Activated CD4-positive, alpha-beta T cell treated with anti-CD3 and anti-CD28 coated beads, Interleukin-2, amount 10 ng/mL, durations not matched to agents 7 days and 5 days (primary cell): ENCODE results near the gene SLC2A4RG. TPM values are rescaled to one million over a fixed set of nuclear protein-coding genes. Genes with fewer than 3 reads are reported as not detected.
A peak's percentile ranks its signal among the peaks of the same experiment; 100 is the strongest.

ENCODE experiments used
- CTCF ChIA-PET: fragments of 350-600 bp; sonication (Branson Sonifier 250); formaldehyde crosslinking; loops from one replicate; lab custom pipeline; 2021; ENCODE audit warnings: antibody characterized with exemption; lab: Charles Lee
- POLR2A ChIA-PET: fragments of 350-600 bp; sonication (Branson Sonifier 250); formaldehyde crosslinking; loops from one replicate; lab custom pipeline; 2021; ENCODE audit warnings: antibody characterized with exemption; lab: Charles Lee
- DNase-seq: peaks from one replicate; pipeline ENCODE4 v3.0.0-alpha.2; 2020
- H3K27ac Mint-ChIP-seq: one replicate; pipeline ENCODE4 v1.8.0; 2021; ENCODE audit warnings: mild to moderate bottlenecking, moderate library complexity, mixed read lengths
- H3K27me3 Mint-ChIP-seq: one replicate; pipeline ENCODE4 v1.8.0; 2021; ENCODE audit warnings: mixed read lengths
- H3K36me3 Mint-ChIP-seq: one replicate; pipeline ENCODE4 v1.8.0; 2021; ENCODE audit warnings: low read depth, mixed read lengths
- H3K4me1 Mint-ChIP-seq: one replicate; pipeline ENCODE4 v1.8.0; 2021; ENCODE audit warnings: mixed read lengths
- H3K4me3 Mint-ChIP-seq: one replicate; pipeline ENCODE4 v1.8.0; 2021; ENCODE audit warnings: mild to moderate bottlenecking, moderate library complexity, mixed read lengths
- H3K9me3 Mint-ChIP-seq: one replicate; pipeline ENCODE4 v1.8.0; 2021; ENCODE audit warnings: mixed read lengths
- total RNA-seq, 2 experiments: library from RNA; stranded (reverse); gene quantifications; one replicate each; pipeline ENCODE4 v1.2.3, GENCODE V29; 2021

Gene SLC2A4RG
- total RNA-seq, 2 experiments from 2014 or later, result 105 to 129 TPM

GRCh38 chr20:63696306-63696627, 43.3 kb upstream of the SLC2A4RG start:
- Mint-ChIP-seq H3K36me3 (peaks cover 15% of the 10 kb centered on the region), H3K27me3 (no peaks in the 10 kb centered on the region), H3K4me3 (no peak overlapping the region), H3K9me3 (no peaks in the 10 kb centered on the region), H3K4me1 (peaks cover 5% of the 10 kb centered on the region), H3K27ac (peak overlapping the region; percentile 25)
- ChIA-PET CTCF (interaction anchor here (1.1 to 1.8 kb wide), 3 partner anchors 17 to 159 kb away, joined by 3 to 6 read pairs (median 3); no protein-coding TSS in a partner anchor), POLR2A (no interaction called here)
- no peak for DNase-seq

- POLR2A ChIA-PET, result no interaction called here
- Mint-ChIP-seq H3K27ac (peak within 1 kb of the TSS; percentile 25), H3K27me3 (no peaks in the 10 kb centered on the region), H3K36me3 (peaks cover 11% of the 10 kb centered on the region), H3K4me1 (peaks cover 5% of the 10 kb centered on the region), H3K9me3 (no peaks in the 10 kb centered on the region), H3K4me3 (no peak within 1 kb of the TSS)
- CTCF ChIA-PET, result interaction anchor here (1.1 to 2.7 kb wide), 5 partner anchors 10 to 159 kb away, joined by 3 to 15 read pairs (median 4); partner anchors contain the start of genes ARFRP1 and ZGPAT
- no peak for DNase-seq
These were observed 42.8 kb upstream of the SLC2A4RG start, which contains the start of gene TNFRSF6B for GRCh38 chr20:63696628-63697356. Gene TNFRSF6B (plus strand): TSS chr20:63696652. CDS start chr20:63696768, 116 bp downstream.

- Mint-ChIP-seq H3K9me3 (no peaks in the 10 kb centered on the region), H3K4me1 (peaks cover 9% of the 10 kb centered on the region), H3K4me3 (no peak overlapping the region), H3K36me3 (peaks cover 10% of the 10 kb centered on the region), H3K27ac (no peak overlapping the region), H3K27me3 (no peaks in the 10 kb centered on the region)
- ChIA-PET POLR2A (no interaction called here), CTCF (interaction anchor here (0.6 to 2.7 kb wide), 5 partner anchors 10 to 170 kb away, joined by 3 to 15 read pairs (median 6); partner anchors contain the start of genes ARFRP1 and ZGPAT)
- no peak for DNase-seq
These were observed 42.2 kb upstream of the SLC2A4RG start for GRCh38 chr20:63697357-63697867.

- peaks cover 4% of the 10 kb centered on the region for H3K36me3 Mint-ChIP-seq
- H3K27ac Mint-ChIP-seq, result no peak overlapping the region
- POLR2A ChIA-PET, result no interaction called here
These were observed 41.6 kb upstream of the SLC2A4RG start for GRCh38 chr20:63697868-63698545.

GRCh38 chr20:63698739-63699465, 40.7 kb upstream of the SLC2A4RG start:
- POLR2A ChIA-PET, result no interaction called here
- CTCF ChIA-PET, result interaction anchor here (0.8 to 2.7 kb wide), 7 partner anchors 8 to 358 kb away, joined by 3 to 15 read pairs (median 4); partner anchors contain the start of genes ARFRP1 and ZGPAT
- Mint-ChIP-seq H3K4me3 (no peak overlapping the region), H3K9me3 (no peaks in the 10 kb centered on the region), H3K27me3 (no peaks in the 10 kb centered on the region), H3K27ac (no peak overlapping the region), H3K36me3 (peaks cover under 1% of the 10 kb centered on the region), H3K4me1 (peaks cover 9% of the 10 kb centered on the region)
- DNase-seq, result no peak

More at GRCh38 chr20:63697868-63698545, 41.6 kb upstream of the SLC2A4RG start:
- Mint-ChIP-seq H3K9me3 (no peaks in the 10 kb centered on the region), H3K4me3 (no peak overlapping the region), H3K27me3 (no peaks in the 10 kb centered on the region), H3K4me1 (peaks cover 9% of the 10 kb centered on the region)
- CTCF ChIA-PET, result interaction anchor here (0.6 to 2.7 kb wide), 6 partner anchors 9 to 170 kb away, joined by 3 to 15 read pairs (median 5); partner anchors contain the start of genes ARFRP1 and ZGPAT
- no peak for DNase-seq

- no peaks in the 10 kb centered on the region for H3K27me3 Mint-ChIP-seq
- no peak for DNase-seq
- H3K4me1 Mint-ChIP-seq, result peaks cover 9% of the 10 kb centered on the region
- POLR2A ChIA-PET, result no interaction called here
- no peaks in the 10 kb centered on the region for H3K9me3 Mint-ChIP-seq
- no peak overlapping the region for H3K27ac Mint-ChIP-seq
- no peak overlapping the region for H3K4me3 Mint-ChIP-seq
- peaks cover 2% of the 10 kb centered on the region for H3K36me3 Mint-ChIP-seq
- CTCF ChIA-PET, result interaction anchor here (1.0 to 1.7 kb wide), 3 partner anchors 15 to 96 kb away, joined by 3 to 5 read pairs (median 4); no protein-coding TSS in a partner anchor
These were observed 39.9 kb upstream of the SLC2A4RG start for GRCh38 chr20:63699466-63700198.

- peaks cover 8% of the 10 kb centered on the region for H3K36me3 Mint-ChIP-seq
- H3K9me3 Mint-ChIP-seq, result no peaks in the 10 kb centered on the region
- H3K4me3 Mint-ChIP-seq, result no peak overlapping the region
- no peak for DNase-seq
- ChIA-PET CTCF (no interaction called here), POLR2A (no interaction called here)
- H3K4me1 Mint-ChIP-seq, result peaks cover 11% of the 10 kb centered on the region
- no peaks in the 10 kb centered on the region for H3K27me3 Mint-ChIP-seq
- no peak overlapping the region for H3K27ac Mint-ChIP-seq
These were observed 39.2 kb upstream of the SLC2A4RG start for GRCh38 chr20:63700199-63701050.

- H3K27ac Mint-ChIP-seq, result no peak overlapping the region
- ChIA-PET CTCF (no interaction called here), POLR2A (no interaction called here)
- no peaks in the 10 kb centered on the region for H3K27me3 Mint-ChIP-seq
- H3K9me3 Mint-ChIP-seq, result no peaks in the 10 kb centered on the region
- DNase-seq, result no peak
- H3K36me3 Mint-ChIP-seq, result peaks cover 13% of the 10 kb centered on the region
- peaks cover 16% of the 10 kb centered on the region for H3K4me1 Mint-ChIP-seq
- no peak overlapping the region for H3K4me3 Mint-ChIP-seq
These were observed 38.6 kb upstream of the SLC2A4RG start for GRCh38 chr20:63701051-63701328.

GRCh38 chr20:63701329-63702035, 38.1 kb upstream of the SLC2A4RG start:
- Mint-ChIP-seq H3K4me3 (no peak overlapping the region), H3K9me3 (no peaks in the 10 kb centered on the region), H3K4me1 (peaks cover 18% of the 10 kb centered on the region), H3K27ac (no peak overlapping the region), H3K36me3 (peaks cover 17% of the 10 kb centered on the region), H3K27me3 (no peaks in the 10 kb centered on the region)
- POLR2A ChIA-PET, result no interaction called here
- no peak for DNase-seq
- CTCF ChIA-PET, result interaction anchor here (0.6 kb wide), 2 partner anchors 63 to 164 kb away, joined by 3 to 4 read pairs; partner anchors contain the start of gene PTK6

- ChIA-PET CTCF (interaction anchor here (0.6 to 1.3 kb wide), 3 partner anchors 62 to 165 kb away, joined by 3 to 4 read pairs (median 3); partner anchors contain the start of gene PTK6), POLR2A (no interaction called here)
- Mint-ChIP-seq H3K36me3 (peaks cover 23% of the 10 kb centered on the region), H3K27me3 (no peaks in the 10 kb centered on the region), H3K9me3 (no peaks in the 10 kb centered on the region), H3K4me3 (no peak overlapping the region), H3K4me1 (peaks cover 22% of the 10 kb centered on the region), H3K27ac (no peak overlapping the region)
- DNase-seq, result no peak
These were observed 37.4 kb upstream of the SLC2A4RG start for GRCh38 chr20:63702036-63702665.
